ENCODE results near the gene DHCR7. TPM values are rescaled to one million over a fixed set of nuclear protein-coding genes. Genes with fewer than 3 reads are reported as not detected.
"Not testable (repeated sequence)": the region's sequence is repeated elsewhere in the genome, so short reads cannot be mapped to it uniquely, and the experiment has no call there.

Gene DHCR7
- total RNA-seq, 1 donor from 2014 or later, result 145 TPM

DNA sequence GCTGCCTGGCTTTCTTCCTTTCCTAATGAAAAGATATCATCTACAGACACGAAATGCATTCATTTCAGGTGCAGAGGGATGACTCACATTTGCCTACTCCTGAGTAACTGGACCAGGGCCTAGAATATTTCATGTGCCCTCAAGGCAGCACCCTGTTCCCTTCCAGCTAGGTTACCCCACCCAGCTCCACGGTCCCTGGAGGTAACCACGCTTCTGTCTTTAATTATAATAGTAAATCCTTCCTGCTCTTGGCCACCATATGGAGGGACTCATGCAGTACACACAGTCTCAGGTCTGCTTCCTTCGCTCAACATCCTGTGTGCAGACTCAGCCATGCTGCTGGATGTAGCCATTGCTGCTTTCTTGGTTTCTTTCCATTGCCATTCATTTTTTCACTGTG is 22.3 kb downstream of the DHCR7 start:
- H3K4me3 Mint-ChIP-seq (ENCODE audit: unreplicated experiment), result no peak overlapping the region
- no peak for DNase-seq
- H3K27me3 Mint-ChIP-seq (ENCODE audit: unreplicated experiment), result peaks cover 6% of the 10 kb centered on the region
- TF ChIP-seq, protein P1, sequence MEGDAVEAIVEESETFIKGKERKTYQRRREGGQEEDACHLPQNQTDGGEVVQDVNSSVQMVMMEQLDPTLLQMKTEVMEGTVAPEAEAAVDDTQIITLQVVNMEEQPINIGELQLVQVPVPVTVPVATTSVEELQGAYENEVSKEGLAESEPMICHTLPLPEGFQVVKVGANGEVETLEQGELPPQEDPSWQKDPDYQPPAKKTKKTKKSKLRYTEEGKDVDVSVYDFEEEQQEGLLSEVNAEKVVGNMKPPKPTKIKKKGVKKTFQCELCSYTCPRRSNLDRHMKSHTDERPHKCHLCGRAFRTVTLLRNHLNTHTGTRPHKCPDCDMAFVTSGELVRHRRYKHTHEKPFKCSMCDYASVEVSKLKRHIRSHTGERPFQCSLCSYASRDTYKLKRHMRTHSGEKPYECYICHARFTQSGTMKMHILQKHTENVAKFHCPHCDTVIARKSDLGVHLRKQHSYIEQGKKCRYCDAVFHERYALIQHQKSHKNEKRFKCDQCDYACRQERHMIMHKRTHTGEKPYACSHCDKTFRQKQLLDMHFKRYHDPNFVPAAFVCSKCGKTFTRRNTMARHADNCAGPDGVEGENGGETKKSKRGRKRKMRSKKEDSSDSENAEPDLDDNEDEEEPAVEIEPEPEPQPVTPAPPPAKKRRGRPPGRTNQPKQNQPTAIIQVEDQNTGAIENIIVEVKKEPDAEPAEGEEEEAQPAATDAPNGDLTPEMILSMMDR (IDR thresholded peaks at IDR 0.05; ENCODE audit: partially characterized antibody, unreplicated experiment), result no peak
- H3K4me1 Mint-ChIP-seq (ENCODE audit: low read depth, unreplicated experiment), result no peaks in the 10 kb centered on the region
- H3K27ac Mint-ChIP-seq (ENCODE audit: unreplicated experiment), result no peak overlapping the region
- no peaks in the 10 kb centered on the region for H3K36me3 Mint-ChIP-seq (ENCODE audit: unreplicated experiment)
- peaks cover 2% of the 10 kb centered on the region for H3K9me3 Mint-ChIP-seq (ENCODE audit: unreplicated experiment)

- no peaks in the 10 kb centered on the region for H3K4me1 Mint-ChIP-seq (ENCODE audit: low read depth, unreplicated experiment)
- H3K9me3 Mint-ChIP-seq (ENCODE audit: unreplicated experiment), result peaks cover 2% of the 10 kb centered on the region
- no peak overlapping the region for H3K4me3 Mint-ChIP-seq (ENCODE audit: unreplicated experiment)
- no peaks in the 10 kb centered on the region for H3K36me3 Mint-ChIP-seq (ENCODE audit: unreplicated experiment)
- DNase-seq, result no peak
- H3K27ac Mint-ChIP-seq (ENCODE audit: unreplicated experiment), result no peak overlapping the region
- TF ChIP-seq, protein P1 (IDR thresholded peaks at IDR 0.05; ENCODE audit: partially characterized antibody, unreplicated experiment), result peak; percentile 21
- peaks cover 6% of the 10 kb centered on the region for H3K27me3 Mint-ChIP-seq (ENCODE audit: unreplicated experiment)
Measured at GRCh38 chr11:71425409-71425808, 22.8 kb downstream of the DHCR7 start.

DNA sequence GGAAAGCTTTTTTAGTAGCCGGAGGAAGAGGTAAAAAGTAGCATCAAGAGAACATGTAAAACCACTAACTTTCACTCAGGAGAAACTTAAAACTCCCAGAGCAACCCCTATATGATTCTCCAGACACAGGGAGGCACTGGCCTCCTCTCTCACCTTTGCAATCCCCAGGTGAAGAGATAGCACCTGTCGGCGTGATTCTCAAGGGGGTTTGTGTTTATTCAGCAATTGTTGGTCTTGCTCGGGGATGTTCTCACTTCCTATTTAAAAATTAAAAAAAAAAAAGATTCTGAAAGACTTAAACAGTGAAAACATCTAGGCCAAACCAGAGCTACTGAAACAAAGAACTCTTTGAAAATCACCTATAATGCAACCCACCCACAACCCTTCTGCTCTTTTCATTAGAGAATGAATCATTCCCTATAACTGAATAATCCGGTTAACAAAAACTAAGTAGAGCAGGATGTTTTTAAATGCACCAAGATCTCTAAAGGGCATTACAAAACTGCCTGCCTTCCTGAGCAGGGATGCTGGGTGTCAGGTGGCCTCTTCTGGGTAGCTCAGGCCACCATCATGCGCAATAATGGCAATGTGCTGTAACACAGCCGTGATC is 24.9 kb downstream of the DHCR7 start:
- Mint-ChIP-seq H3K4me1 (ENCODE audit: low read depth, unreplicated experiment) (no peaks in the 10 kb centered on the region), H3K9me3 (ENCODE audit: unreplicated experiment) (peaks cover 4% of the 10 kb centered on the region), H3K36me3 (ENCODE audit: unreplicated experiment) (no peaks in the 10 kb centered on the region), H3K27me3 (ENCODE audit: unreplicated experiment) (peaks cover 3% of the 10 kb centered on the region), H3K4me3 (ENCODE audit: unreplicated experiment) (no peak overlapping the region), H3K27ac (ENCODE audit: unreplicated experiment) (no peak overlapping the region)
- no peak for DNase-seq
- TF ChIP-seq, protein P1 (IDR thresholded peaks at IDR 0.05; ENCODE audit: partially characterized antibody, unreplicated experiment), result no peak

GRCh38 chr11:71422318-71422717 is 25.9 kb downstream of the DHCR7 start:
- H3K27me3 Mint-ChIP-seq (ENCODE audit: unreplicated experiment); H3K36me3 Mint-ChIP-seq (ENCODE audit: unreplicated experiment); H3K4me3 Mint-ChIP-seq (ENCODE audit: unreplicated experiment); H3K27ac Mint-ChIP-seq (ENCODE audit: unreplicated experiment); H3K4me1 Mint-ChIP-seq (ENCODE audit: low read depth, unreplicated experiment); DNase-seq; H3K9me3 Mint-ChIP-seq (ENCODE audit: unreplicated experiment): not testable (repeated sequence)

GRCh38 chr11:71421392-71421950 is 26.7 kb downstream of the DHCR7 start:
- no peaks in the 10 kb centered on the region for H3K36me3 Mint-ChIP-seq (ENCODE audit: unreplicated experiment)

More at GRCh38 chr11:71421392-71421950, 26.7 kb downstream of the DHCR7 start:
- no peak for DNase-seq
- Mint-ChIP-seq H3K27ac (ENCODE audit: unreplicated experiment) (no peak overlapping the region), H3K27me3 (ENCODE audit: unreplicated experiment) (peaks cover 6% of the 10 kb centered on the region), H3K9me3 (ENCODE audit: unreplicated experiment) (peaks cover 4% of the 10 kb centered on the region), H3K4me1 (ENCODE audit: low read depth, unreplicated experiment) (no peaks in the 10 kb centered on the region), H3K4me3 (ENCODE audit: unreplicated experiment) (no peak overlapping the region)
- TF ChIP-seq, protein P1 (IDR thresholded peaks at IDR 0.05; ENCODE audit: partially characterized antibody, unreplicated experiment), result no peak

All from glutamatergic neuron (in vitro differentiated cells).